ENCODE measurements around the gene OXCT2.

DNA sequence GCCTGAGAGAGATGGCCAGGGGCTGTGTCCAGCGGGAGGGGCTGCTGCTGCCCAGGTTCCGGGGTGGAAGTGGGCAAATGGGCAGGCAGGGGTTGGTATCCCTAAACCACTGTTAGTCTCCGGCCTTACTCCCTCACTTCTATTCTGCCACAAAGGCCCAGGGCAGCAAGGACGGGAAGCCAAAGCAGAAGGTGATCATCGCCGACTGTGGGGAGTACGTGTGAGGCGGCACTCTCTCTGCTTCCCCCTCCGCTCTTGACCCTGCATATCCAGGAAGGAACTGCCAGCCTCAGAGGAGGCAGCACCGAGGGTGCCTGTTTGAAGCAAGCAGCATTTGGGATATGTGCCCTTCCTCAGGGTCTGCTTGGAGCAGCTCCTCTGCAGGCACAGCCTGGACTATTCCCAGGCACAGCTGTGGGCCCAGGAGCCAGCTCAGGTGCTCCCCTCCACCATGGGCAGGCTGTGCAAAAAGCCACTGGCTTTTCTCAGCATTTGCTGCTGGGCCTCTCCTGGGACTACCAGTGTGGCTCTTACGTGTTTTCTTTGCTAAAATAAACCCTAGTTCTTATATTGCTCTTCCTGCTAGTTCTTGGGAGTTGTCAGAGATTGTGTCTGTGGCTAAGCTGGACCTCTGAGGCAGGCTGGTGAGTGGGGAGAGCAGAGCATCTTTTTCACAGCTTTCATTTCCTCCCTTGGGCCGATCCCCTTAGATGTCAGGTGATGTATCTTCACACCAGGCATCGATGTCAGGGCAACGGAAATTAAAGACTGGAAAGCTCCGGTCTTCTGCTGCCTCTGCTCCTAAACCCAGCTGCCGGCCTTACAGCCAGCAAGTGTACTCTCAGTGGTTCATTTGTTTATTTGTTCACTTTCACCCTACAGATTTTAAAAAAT, 17.8 kb downstream of the OXCT2 start:
- TF ChIP-seq, protein P1, sequence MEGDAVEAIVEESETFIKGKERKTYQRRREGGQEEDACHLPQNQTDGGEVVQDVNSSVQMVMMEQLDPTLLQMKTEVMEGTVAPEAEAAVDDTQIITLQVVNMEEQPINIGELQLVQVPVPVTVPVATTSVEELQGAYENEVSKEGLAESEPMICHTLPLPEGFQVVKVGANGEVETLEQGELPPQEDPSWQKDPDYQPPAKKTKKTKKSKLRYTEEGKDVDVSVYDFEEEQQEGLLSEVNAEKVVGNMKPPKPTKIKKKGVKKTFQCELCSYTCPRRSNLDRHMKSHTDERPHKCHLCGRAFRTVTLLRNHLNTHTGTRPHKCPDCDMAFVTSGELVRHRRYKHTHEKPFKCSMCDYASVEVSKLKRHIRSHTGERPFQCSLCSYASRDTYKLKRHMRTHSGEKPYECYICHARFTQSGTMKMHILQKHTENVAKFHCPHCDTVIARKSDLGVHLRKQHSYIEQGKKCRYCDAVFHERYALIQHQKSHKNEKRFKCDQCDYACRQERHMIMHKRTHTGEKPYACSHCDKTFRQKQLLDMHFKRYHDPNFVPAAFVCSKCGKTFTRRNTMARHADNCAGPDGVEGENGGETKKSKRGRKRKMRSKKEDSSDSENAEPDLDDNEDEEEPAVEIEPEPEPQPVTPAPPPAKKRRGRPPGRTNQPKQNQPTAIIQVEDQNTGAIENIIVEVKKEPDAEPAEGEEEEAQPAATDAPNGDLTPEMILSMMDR (IDR thresholded peaks at IDR 0.05), result no peak
- no peak for TF ChIP-seq POLR2A (IDR thresholded peaks at IDR 0.05)
